K562 (cell line): ENCODE results near the gene ZNF557. TPM values are rescaled to one million over a fixed set of nuclear protein-coding genes. Genes with fewer than 3 reads are reported as not detected.

Experiments
- ARID2 ChIP-seq: fragments of 450-650 bp; IDR thresholded peaks from 2 replicates; pipeline ENCODE4 v1.6.1; 2017; ENCODE audit warnings: antibody characterized with exemption, mild to moderate bottlenecking
- ATF7 ChIP-seq: fragments of 450-650 bp; IDR thresholded peaks from 2 replicates; pipeline ENCODE4 v1.7.1; 2014; ENCODE audit warnings: mild to moderate bottlenecking, moderate library complexity
- CBX3 ChIP-seq, 2 experiments: IDR thresholded peaks; 1 replicate in 1 of 2; 2 replicates in 1 of 2; pipeline ENCODE4 v1.6.1; 2012; ENCODE audit warnings: inconsistent platforms in 2 of 2, low read length in 2 of 2, borderline replicate concordance in 1 of 2, control low read depth in 1 of 2
- DLX4 ChIP-seq: fragments of 250-450 bp; sonication (Bioruptor Pico); IDR thresholded peaks from 2 replicates; pipeline ENCODE4 v1.6.1; 2021; ENCODE audit warnings: mild to moderate bottlenecking
- ELF2 ChIP-seq: fragments of 250-450 bp; sonication (Bioruptor Pico); IDR thresholded peaks from 2 replicates; pipeline ENCODE4 v1.5.0; 2021; ENCODE audit warnings: mild to moderate bottlenecking
- HDAC3 ChIP-seq: fragments of 450-650 bp; IDR thresholded peaks from 2 replicates; pipeline ENCODE4 v1.6.1; 2018; ENCODE audit warnings: borderline replicate concordance, mild to moderate bottlenecking, moderate library complexity; ENCODE audit not compliant: partially characterized antibody
- ILF3 ChIP-seq: fragments of 450-650 bp; IDR thresholded peaks from 2 replicates; pipeline ENCODE4 v1.6.1; 2018; ENCODE audit warnings: antibody characterized with exemption, mild to moderate bottlenecking, moderate library complexity, borderline replicate concordance
- KAT7 ChIP-seq: sonication (generic); formaldehyde crosslinking; IDR thresholded peaks from 2 replicates; pipeline ENCODE4 v1.8.0; 2022; ENCODE audit warnings: missing genetic modification reagents, mild to moderate bottlenecking, borderline replicate concordance
- MCM2 ChIP-seq: fragments of 450-650 bp; IDR thresholded peaks from 2 replicates; pipeline ENCODE4 v1.6.1; 2017; ENCODE audit warnings: low read depth, mild to moderate bottlenecking
- NCOA2 ChIP-seq, 2 experiments: fragments of 450-650 bp; IDR thresholded peaks; 2 replicates each; pipeline ENCODE4 v1.6.1; 2018; ENCODE audit warnings: mild to moderate bottlenecking in 2 of 2, moderate library complexity in 1 of 2; ENCODE audit not compliant: partially characterized antibody in 2 of 2
- NR2C1 ChIP-seq, 2 experiments: fragments of 450-650 bp; IDR thresholded peaks; 2 replicates each; pipeline ENCODE4 v1.6.1; 2017; ENCODE audit warnings: mild to moderate bottlenecking in 2 of 2, antibody characterized with exemption in 1 of 2, inconsistent platforms in 1 of 2, missing compliant biosample characterization in 1 of 2, missing genetic modification characterization in 1 of 2
- NRF1 ChIP-seq, 2 experiments: fragments of 450-650 bp; IDR thresholded peaks in 1 of 2; conservative IDR thresholded peaks in 1 of 2; 2 replicates each; pipeline ENCODE4 v1.6.1; 2014; ENCODE audit warnings: mild to moderate bottlenecking in 2 of 2
- POLR2AphosphoS5 ChIP-seq: IDR thresholded peaks from 2 replicates; pipeline ENCODE4 v1.6.1; 2011; ENCODE audit warnings: mild to moderate bottlenecking, low read depth, low read length, moderate library complexity; ENCODE audit not compliant: control insufficient read depth, insufficient read depth
- POLR2G ChIP-seq: fragments of 200-400 bp; formaldehyde crosslinking; IDR thresholded peaks from 2 replicates; pipeline ENCODE4 v1.6.1; 2017; ENCODE audit warnings: low read depth, mild to moderate bottlenecking, antibody characterized with exemption, low read length, moderate library complexity
- RBM17 ChIP-seq: fragments of 200-400 bp; formaldehyde crosslinking; IDR thresholded peaks from 2 replicates; pipeline ENCODE4 v1.6.1; 2017; ENCODE audit warnings: low read depth, mild to moderate bottlenecking, low read length, borderline replicate concordance
- RFX7 ChIP-seq: fragments of 250-450 bp; sonication (Bioruptor Pico); IDR thresholded peaks from 2 replicates; pipeline ENCODE4 v1.5.1; 2021; ENCODE audit warnings: mild to moderate bottlenecking
- SIN3B ChIP-seq: fragments of 450-650 bp; IDR thresholded peaks from 2 replicates; pipeline ENCODE4 v1.6.1; 2017; ENCODE audit warnings: low read depth, mild to moderate bottlenecking, moderate library complexity
- ZNF175 ChIP-seq: fragments of 200-800 bp; sonication (Bioruptor generic); IDR thresholded peaks from 2 replicates; pipeline ENCODE4 v1.6.1; 2016; ENCODE audit warnings: low read depth, mild to moderate bottlenecking, missing genetic modification characterization, missing compliant biosample characterization
- ZNF518B ChIP-seq: fragments of 250-450 bp; sonication (Bioruptor Pico); IDR thresholded peaks from 2 replicates; pipeline ENCODE4 v1.5.0; 2021; ENCODE audit warnings: mild to moderate bottlenecking, moderate library complexity
- ZNF57 ChIP-seq: fragments of 450-650 bp; formaldehyde crosslinking; IDR thresholded peaks from 2 replicates; pipeline ENCODE4 v1.4.0; 2020; ENCODE audit warnings: mild to moderate bottlenecking, moderate library complexity
- ZNF717 ChIP-seq: fragments of 250-450 bp; sonication (Bioruptor Pico); IDR thresholded peaks from 2 replicates; pipeline ENCODE4 v1.5.0; 2021
- ZNF76 ChIP-seq: fragments of 250-450 bp; sonication (Bioruptor Pico); IDR thresholded peaks from 2 replicates; pipeline ENCODE4 v1.4.0; 2020; ENCODE audit warnings: mild to moderate bottlenecking, moderate library complexity, borderline replicate concordance
- polyA plus RNA-seq, 8 experiments: library from polyadenylated mRNA; depleted of rRNA in 4 of 8; stranded (reverse) in 5 of 8; unstranded in 3 of 8; fragments of >200 nt; fragmentation: Nextera tagmentation in 2 of 8; fragmentation: Illumina TruSeq in 1 of 8; extraction: Ambion mirVana in 2 of 8; extraction: Trizol in 1 of 8; gene quantifications; 2 replicates each; pipeline versions ENCODE4 v1.2.1 to v1.2.3, GENCODE V29; 2011 to 2014; ENCODE audit warnings: inconsistent platforms in 1 of 8, missing spikeins in 1 of 8
- total RNA-seq, 7 experiments: library from RNA; depleted of rRNA in 6 of 7; stranded (reverse); fragments of >200 nt in 6 of 7; fragmentation: Illumina TruSeq in 2 of 7; extraction: Trizol in 2 of 7; gene quantifications; 2 replicates each; pipeline versions ENCODE4 v1.2.1 to v1.2.3, GENCODE V29; 2011 to 2021; ENCODE audit warnings: low replicate concordance in 1 of 7
- TF ChIP-seq, protein P1 (sequence below): fragments of 450-650 bp; IDR thresholded peaks from 2 replicates; pipeline ENCODE4 v1.6.1; 2014; ENCODE audit warnings: low read depth, mild to moderate bottlenecking, moderate library complexity, borderline replicate concordance

The ZNF557 gene
- total and polyA plus RNA-seq, 9 of the 15 experiments (the other 6 are each of a cell fraction or from before 2014, with no cell fraction given) = 2.2 to 6.6 (median 4.4) TPM

DNA sequence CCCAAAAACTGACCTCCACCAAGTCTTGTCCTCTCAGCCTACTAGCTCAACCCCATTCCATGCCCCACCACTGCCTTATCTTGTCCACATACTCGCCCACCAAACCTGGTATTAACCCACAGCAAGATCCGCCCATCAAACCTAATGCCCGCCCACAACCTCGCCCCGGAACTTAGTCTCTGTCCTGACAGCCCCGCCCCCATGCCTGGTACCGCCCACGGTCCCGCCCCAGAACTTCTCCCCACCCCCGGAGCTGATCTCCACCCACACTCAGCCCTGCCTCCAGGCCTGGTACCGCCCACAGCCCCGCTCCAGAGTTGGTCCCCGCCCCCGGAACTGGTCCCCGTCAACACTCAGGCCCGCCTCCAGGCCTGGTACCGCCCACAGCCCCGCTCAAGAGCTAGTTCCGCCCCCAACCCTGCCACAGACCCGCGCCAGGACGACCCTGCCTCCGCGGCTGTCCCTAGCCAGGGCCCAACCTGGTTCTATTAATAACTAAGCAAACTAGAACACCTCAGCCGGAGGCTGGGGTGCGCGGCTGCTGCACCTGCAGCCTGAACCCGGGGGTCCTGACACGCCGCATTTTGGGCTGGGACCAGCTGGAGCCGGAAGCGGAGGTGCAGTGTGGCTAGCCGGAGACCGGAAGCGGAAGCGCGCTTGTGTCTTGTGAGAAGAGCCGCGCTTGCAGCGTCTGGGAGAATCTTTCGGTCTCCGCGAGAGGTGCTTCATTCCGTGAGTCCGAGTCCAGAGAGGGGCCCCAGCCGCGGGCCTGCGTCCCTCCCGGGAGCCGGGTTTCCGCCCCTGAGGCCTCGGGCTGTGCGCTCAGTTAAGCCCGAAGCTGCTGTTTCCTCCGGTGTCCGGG lies at the start of gene ZNF557 (continued):
- TF ChIP-seq ZNF175 (CRISPR knock-in tag) (no peak), NRF1 (conservative IDR thresholded peaks at IDR 0.05 in 1 of 2, IDR thresholded peaks at IDR 0.05 in 1 of 2) (peak; percentile 53 to 60), ZNF57 (no peak), DLX4 (CRISPR knock-in tag) (no peak), ZNF518B (no peak), SIN3B (peak; percentile 76), ATF7 (peak; percentile 75), KAT7 (CRISPR knock-in tag) (no peak), POLR2AphosphoS5 (peak; percentile 64), ILF3 (no peak), CBX3 (IDR thresholded peaks at IDR 0.05; ENCODE audit: borderline replicate concordance in 1 of 2, low read length in 2 of 2) (no peak), NR2C1 (IDR thresholded peaks at IDR 0.05) (peak; percentile 63), NR2C1 (tag; IDR thresholded peaks at IDR 0.05) (peak; percentile 82), ZNF717 (CRISPR knock-in tag) (no peak), HDAC3 (no peak), ELF2 (peak; percentile 86), POLR2G (peak; percentile 92), NCOA2 (IDR thresholded peaks at IDR 0.05; ENCODE audit: partially characterized antibody in 2 of 2) (no peak), MCM2 (no peak), RBM17 (no peak), ZNF76 (no peak), RFX7 (CRISPR knock-in tag) (no peak), ARID2 (no peak)
- TF ChIP-seq, protein P1, sequence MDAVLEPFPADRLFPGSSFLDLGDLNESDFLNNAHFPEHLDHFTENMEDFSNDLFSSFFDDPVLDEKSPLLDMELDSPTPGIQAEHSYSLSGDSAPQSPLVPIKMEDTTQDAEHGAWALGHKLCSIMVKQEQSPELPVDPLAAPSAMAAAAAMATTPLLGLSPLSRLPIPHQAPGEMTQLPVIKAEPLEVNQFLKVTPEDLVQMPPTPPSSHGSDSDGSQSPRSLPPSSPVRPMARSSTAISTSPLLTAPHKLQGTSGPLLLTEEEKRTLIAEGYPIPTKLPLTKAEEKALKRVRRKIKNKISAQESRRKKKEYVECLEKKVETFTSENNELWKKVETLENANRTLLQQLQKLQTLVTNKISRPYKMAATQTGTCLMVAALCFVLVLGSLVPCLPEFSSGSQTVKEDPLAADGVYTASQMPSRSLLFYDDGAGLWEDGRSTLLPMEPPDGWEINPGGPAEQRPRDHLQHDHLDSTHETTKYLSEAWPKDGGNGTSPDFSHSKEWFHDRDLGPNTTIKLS = peak; percentile 84
